ENCODE data around the gene NR4A1. TPM values are rescaled to one million over a fixed set of nuclear protein-coding genes. Genes with fewer than 3 reads are reported as not detected.

NR4A1 gene
- total and polyA plus RNA-seq, 2 of the 13 experiments (the other 11 are each of a cell fraction or from before 2014, with no cell fraction given), result 5.7 to 15.2 TPM

DNA sequence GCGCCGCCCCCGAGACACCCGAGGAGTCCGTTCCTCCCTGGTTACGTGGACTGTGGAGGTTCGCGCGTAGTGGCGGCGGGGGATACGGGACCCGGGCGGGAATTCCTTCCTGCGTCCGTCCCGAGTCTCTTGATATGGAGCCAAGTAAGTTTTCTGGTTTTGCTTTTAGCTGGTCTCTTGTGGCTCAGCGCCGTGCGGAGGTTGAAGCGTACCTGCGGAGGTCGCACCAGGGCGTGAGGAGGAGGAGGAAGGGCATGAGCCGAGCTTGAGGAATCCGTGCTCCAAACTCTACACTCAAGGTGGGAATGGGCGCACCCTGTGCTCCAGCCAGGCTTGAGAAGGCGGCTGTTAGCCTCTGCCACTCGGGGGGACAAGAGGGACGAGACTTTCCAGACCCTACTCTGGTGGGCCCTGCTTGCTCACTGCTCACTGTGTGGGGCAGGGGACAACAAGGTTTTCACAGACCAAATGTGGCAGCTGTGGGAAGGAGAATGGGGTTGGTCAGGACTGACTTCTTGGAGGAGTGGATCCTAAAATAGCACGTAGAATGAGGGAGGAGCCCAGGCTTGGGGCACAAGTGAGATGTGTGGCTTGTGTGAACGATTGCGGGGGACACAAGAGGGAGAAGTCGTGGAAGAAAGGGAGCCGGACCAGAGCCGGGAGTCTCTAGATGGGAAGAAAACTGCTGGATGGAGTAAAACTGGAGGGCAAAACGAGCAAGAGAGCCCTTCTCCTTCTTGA, 19.1 kb downstream of the NR4A1 start:
- WGBS (ENCODE audit: low lambda C conversion rate), result 2% methylated on average over 18 of the region's 37 CpGs
- DNase-seq (ENCODE audit: low spot score) (no peak), FAIRE-seq (no peak), ATAC-seq (peak; percentile 43)
- peak overlapping the region; percentile 88 for H3K9ac ChIP-seq (ENCODE audit: insufficient read depth, low read depth, low read length)
- peaks cover 46% of the 10 kb centered on the region for H3K4me1 ChIP-seq (ENCODE audit: insufficient read depth, low read length)
- POLR2A ChIA-PET, result interaction anchor here (1.4 to 4.0 kb wide), 5 partner anchors 9 to 45 kb away, joined by 4 to 36 read pairs (median 13); partner anchors contain the start of gene NR4A1
- H3K4me3 ChIP-seq (replicated peaks in 1 of 3; ENCODE audit: insufficient read depth in 1 of 3, low read depth in 2 of 3, low read length in 3 of 3), result peak overlapping the region; percentile 87 to 98 (median 88)
- peaks cover 5% of the 10 kb centered on the region; the same call in 1 of the 2 replicates for H4K20me1 ChIP-seq (ENCODE audit: insufficient read depth, low read length)
- peaks cover 12 to 31% of the 10 kb centered on the region in 2 experiments for H3K36me3 ChIP-seq (replicated peaks in 1 of 2; ENCODE audit: control insufficient read depth in 1 of 2, insufficient read depth in 2 of 2, low read length in 2 of 2)
- intact Hi-C loops (cut with micrococcal nuclease; ENCODE audit: unreplicated experiment) (loop anchor here (2.0 kb wide), 1 partner anchor 20 kb away; the partner anchor contains the start of gene NR4A1), in situ Hi-C loops (cut with HindIII; ENCODE audit: extremely low pct_ligation_motif_present, low pct_unique_long_range_greater_than_20kb) (no loop called here)
- no peaks in the 10 kb centered on the region; a peak in 1 of 5 replicates for H3K27me3 ChIP-seq (ENCODE audit: control insufficient read depth in 1 of 2, insufficient read depth in 2 of 2, low read length in 2 of 2)
- H3K4me2 ChIP-seq (ENCODE audit: low read depth, low read length), result peak overlapping the region; percentile 92
- no peak overlapping the region for H2AFZ ChIP-seq (ENCODE audit: low read length)
- CTCF ChIA-PET (ENCODE audit: low intra/inter-chr PET ratio, low total read pairs), result interaction anchor here (0.8 to 5.4 kb wide), 2 partner anchors 42 to 45 kb away, joined by 5 to 52 read pairs; no protein-coding TSS in a partner anchor
- peak overlapping the region; percentile 85 for H3K27ac ChIP-seq (ENCODE audit: extremely low read length, insufficient read depth, low read length)
- TSS peak; percentile 83 for BruUV-seq (replicated peaks)
- H3K9me3 ChIP-seq (ENCODE audit: low read length), result no peaks in the 10 kb centered on the region
- peaks cover 50% of the 10 kb centered on the region for H3K79me2 ChIP-seq (ENCODE audit: insufficient read depth, low read length)
- TF ChIP-seq PPARG (CRISPR knock-in tag; conservative IDR thresholded peaks at IDR 0.05) (no peak), ZNF451 (CRISPR knock-in tag; IDR thresholded peaks at IDR 0.05) (peak; percentile 55; the same call in 1 of the 2 replicates), EEA1 (CRISPR knock-in tag; IDR thresholded peaks at IDR 0.05; ENCODE audit: borderline replicate concordance) (0 out of 2 replicates have a peak, but pooled peaks have one; percentile 33), CSRNP1 (CRISPR knock-in tag; IDR thresholded peaks at IDR 0.05) (no peak), E2F2 (CRISPR knock-in tag; IDR thresholded peaks at IDR 0.05; ENCODE audit: borderline replicate concordance) (0 out of 2 replicates have a peak, but pooled peaks have one; percentile 3), KDM5A (IDR thresholded peaks at IDR 0.05; ENCODE audit: borderline replicate concordance, low read length) (peak; percentile 91), KDM5B (CRISPR knock-in tag; IDR thresholded peaks at IDR 0.05; ENCODE audit: borderline replicate concordance) (0 out of 2 replicates have a peak, but pooled peaks have one; percentile 2), ZNF317 (CRISPR knock-in tag; IDR thresholded peaks at IDR 0.05) (0 out of 2 replicates have a peak, but pooled peaks have one; percentile 10), LRRFIP1 (CRISPR knock-in tag; conservative IDR thresholded peaks at IDR 0.05) (no peak), MZF1 (CRISPR knock-in tag; IDR thresholded peaks at IDR 0.05; ENCODE audit: borderline replicate concordance) (0 out of 2 replicates have a peak, but pooled peaks have one; percentile 8), MTERF4 (CRISPR knock-in tag; IDR thresholded peaks at IDR 0.05) (peak; percentile 46; the same call in 1 of the 2 replicates), HNRNPLL (IDR thresholded peaks at IDR 0.05; ENCODE audit: low read depth, low read length, poor library complexity, severe bottlenecking) (peak; percentile 62), PHF8 (CRISPR knock-in tag; IDR thresholded peaks at IDR 0.05) (peak; percentile 54; the same call in 1 of the 2 replicates), MIER2 (CRISPR knock-in tag; IDR thresholded peaks at IDR 0.05) (no peak), XBP1 (CRISPR knock-in tag; IDR thresholded peaks at IDR 0.05) (no peak), ZNF790 (CRISPR knock-in tag; IDR thresholded peaks at IDR 0.05; ENCODE audit: borderline replicate concordance) (0 out of 2 replicates have a peak, but pooled peaks have one; percentile 24)

Measured in HepG2 (cell line).